ENCODE measurements around the gene TNFAIP8L1.
"Not testable (repeated sequence)": the region's sequence is repeated elsewhere in the genome, so short reads cannot be mapped to it uniquely, and the experiment has no call there.

TNFAIP8L1 gene

GRCh38 chr19:4676955-4677731 lies 37.8 kb downstream of the TNFAIP8L1 start:
- DNase-seq, result peak in 5 of 56 donors; percentile 4 to 30 (median 14)

GRCh38 chr19:4678881-4679790 lies 39.8 kb downstream of the TNFAIP8L1 start:
- DNase-seq, result peak in 2 of 56 donors; percentile 23 to 65

GRCh38 chr19:4680021-4680420 lies 40.7 kb downstream of the TNFAIP8L1 start:
- not testable (repeated sequence) for DNase-seq

GRCh38 chr19:4682417-4683200 lies 43.3 kb downstream of the TNFAIP8L1 start:
- DNase-seq, result no peak

GRCh38 chr19:4684312-4685095 lies 45.2 kb downstream of the TNFAIP8L1 start:
- peak in 10 of 56 donors; percentile 7 to 37 (median 14) for DNase-seq

GRCh38 chr19:4686700-4687099 lies 47.4 kb downstream of the TNFAIP8L1 start:
- DNase-seq, result no peak

- no peak for DNase-seq
Observed at GRCh38 chr19:4687396-4687795, 48.1 kb downstream of the TNFAIP8L1 start.

- no peak for DNase-seq
Observed at GRCh38 chr19:4688587-4688986, 49.3 kb downstream of the TNFAIP8L1 start.

- no peak for DNase-seq
Observed at GRCh38 chr19:4689403-4689802, 50.1 kb downstream of the TNFAIP8L1 start.

GRCh38 chr19:4690361-4690760 lies 51.0 kb downstream of the TNFAIP8L1 start:
- no peak for DNase-seq

- no peak for DNase-seq
Observed at GRCh38 chr19:4691373-4691772, 52.1 kb downstream of the TNFAIP8L1 start.

GRCh38 chr19:4692251-4693077 lies 53.1 kb downstream of the TNFAIP8L1 start:
- no peak for DNase-seq

GRCh38 chr19:4693078-4693350 lies 53.7 kb downstream of the TNFAIP8L1 start:
- no peak for DNase-seq

- DNase-seq, result no peak
Observed at GRCh38 chr19:4693471-4694121, 54.3 kb downstream of the TNFAIP8L1 start.

GRCh38 chr19:4694211-4694987 lies 55.1 kb downstream of the TNFAIP8L1 start:
- DNase-seq, result peak in 44 of 56 donors; percentile 10 to 77 (median 46)

GRCh38 chr19:4695224-4695731 lies 56.0 kb downstream of the TNFAIP8L1 start:
- DNase-seq, result peak in 12 of 56 donors; percentile 11 to 50 (median 25)

- no peak for DNase-seq
Observed at GRCh38 chr19:4697304-4697703, 58.0 kb downstream of the TNFAIP8L1 start.
